Left lobe of liver (tissue), 2 donors: Measurements from ENCODE around the gene SOX6. TPM values are rescaled to one million over a fixed set of nuclear protein-coding genes. Genes with fewer than 3 reads are reported as not detected.
A peak's percentile ranks its signal among the peaks of the same experiment; 100 is the strongest.

Source experiments
- ATAC-seq: fragments of 200-7000 bp; cut with Tn5 transposase; one replicate; pipeline ENCODE4 v1.9.1; 2020; ENCODE audit warnings: mild to moderate bottlenecking, moderate library complexity
- DNase-seq: peaks from one replicate; pipeline ENCODE4 v3.0.0-alpha.2; 2020; ENCODE audit warnings: low spot score
- total RNA-seq: library from RNA; stranded (reverse); gene quantifications from one replicate; pipeline ENCODE4 v1.2.1, GENCODE V29; 2021
- donor health status: DM: no; HTN: no; CAD: no; lungs with moderate emphysema.
- donor health status: DM: no; HTN: yes; CAD: no.

Gene SOX6
- total RNA-seq, 1 donor from 2014 or later = 14.1 TPM

DNA sequence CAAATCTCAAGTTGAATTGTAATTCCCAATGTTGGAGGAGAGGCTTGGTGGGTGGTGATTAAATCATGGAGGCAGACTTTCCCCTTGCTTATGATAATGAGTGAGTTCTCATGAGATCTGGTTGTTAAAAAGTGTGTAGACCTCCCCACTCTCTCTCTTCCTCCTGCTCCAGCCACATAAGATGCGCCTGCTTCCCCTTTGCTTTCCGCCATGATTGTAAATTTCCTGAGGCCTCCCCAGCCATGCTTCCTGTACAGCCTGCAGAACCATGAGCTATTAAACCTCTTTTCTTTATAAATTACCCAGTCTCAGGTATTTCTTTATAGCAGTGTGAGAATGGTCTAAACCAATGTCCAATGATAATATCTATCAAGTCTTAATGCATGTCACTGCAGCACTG, 34.2 kb downstream of the SOX6 start:
- no peak for DNase-seq
- no peak for ATAC-seq

DNA sequence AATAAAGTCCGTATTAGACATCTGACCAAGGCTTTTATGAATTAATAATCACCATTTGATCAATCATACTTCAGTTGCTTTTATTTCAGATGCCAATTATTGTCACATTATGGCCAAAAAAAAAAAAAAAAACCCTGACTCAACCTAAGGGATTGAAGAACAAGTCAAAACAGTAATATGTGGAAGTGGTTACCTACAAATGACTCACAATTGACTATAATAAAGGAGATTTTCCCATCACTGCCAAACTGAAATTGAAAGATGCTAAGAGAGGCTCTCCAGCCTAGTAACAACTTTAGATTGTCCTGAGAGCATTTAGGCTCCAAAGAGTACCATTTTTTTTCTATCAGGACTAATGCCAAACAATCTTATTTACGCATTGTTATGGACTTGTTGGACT, 35.2 kb downstream of the SOX6 start:
- ATAC-seq (no peak), DNase-seq (no peak)

DNA sequence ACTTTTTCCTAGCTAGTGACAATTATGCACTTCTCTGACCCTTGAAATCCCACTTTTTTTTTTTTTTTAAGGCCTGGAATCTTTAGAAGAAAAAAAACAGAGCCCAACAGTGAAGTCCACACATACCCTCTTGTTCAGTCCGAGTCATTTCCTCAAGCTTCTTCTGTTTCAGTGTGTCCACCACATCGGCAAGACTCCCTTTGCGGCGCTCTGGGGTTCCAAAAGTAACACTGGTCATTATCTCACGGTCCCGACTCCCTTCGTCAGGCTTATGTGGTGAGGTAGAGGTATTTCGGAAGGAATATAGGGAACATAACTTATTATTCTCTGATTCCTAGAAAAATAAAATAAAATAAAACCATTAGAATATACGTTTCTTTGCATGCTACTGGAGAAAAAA, 38.0 kb downstream of the SOX6 start:
- no peak for DNase-seq
- no peak for ATAC-seq

DNA sequence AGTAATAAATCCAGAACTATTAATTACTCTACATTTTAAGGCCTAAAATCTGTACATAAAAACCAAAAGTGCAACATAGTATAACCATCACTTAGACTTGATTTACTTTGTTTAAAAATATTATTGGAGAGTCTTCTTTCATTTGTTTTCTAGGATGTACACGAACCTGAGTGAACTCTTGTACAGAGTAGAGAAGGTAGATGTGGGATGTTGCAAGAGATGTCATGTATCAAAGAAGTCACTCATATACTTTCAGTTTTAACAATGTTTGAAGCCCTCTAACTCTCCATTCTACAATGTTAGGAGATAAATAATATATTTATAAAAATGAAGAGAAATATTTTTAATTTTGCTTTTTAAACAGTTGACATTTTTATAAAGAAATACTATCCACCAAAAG, 38.6 kb downstream of the SOX6 start:
- ATAC-seq = peak; percentile 57
- DNase-seq = no peak

DNA sequence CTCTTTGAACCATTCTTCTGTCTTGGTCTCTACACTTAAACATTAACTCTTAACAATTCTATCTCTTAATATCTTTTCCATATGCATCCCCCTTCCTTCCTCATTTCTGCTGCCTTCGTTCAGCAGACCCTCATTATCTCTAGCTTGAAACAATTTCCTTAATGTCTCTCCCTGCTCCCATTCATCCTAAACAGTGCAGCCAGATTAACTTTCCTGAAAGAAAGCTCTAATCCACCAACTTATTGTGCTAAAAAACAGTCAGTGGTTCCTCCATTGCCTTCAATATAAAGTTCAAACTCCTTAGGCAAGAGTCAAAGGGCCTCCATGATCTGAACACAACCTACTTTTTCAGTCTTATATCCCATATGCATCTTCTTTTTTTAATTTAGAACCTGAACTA, 42.5 kb downstream of the SOX6 start:
- ATAC-seq (no peak), DNase-seq (no peak)

DNA sequence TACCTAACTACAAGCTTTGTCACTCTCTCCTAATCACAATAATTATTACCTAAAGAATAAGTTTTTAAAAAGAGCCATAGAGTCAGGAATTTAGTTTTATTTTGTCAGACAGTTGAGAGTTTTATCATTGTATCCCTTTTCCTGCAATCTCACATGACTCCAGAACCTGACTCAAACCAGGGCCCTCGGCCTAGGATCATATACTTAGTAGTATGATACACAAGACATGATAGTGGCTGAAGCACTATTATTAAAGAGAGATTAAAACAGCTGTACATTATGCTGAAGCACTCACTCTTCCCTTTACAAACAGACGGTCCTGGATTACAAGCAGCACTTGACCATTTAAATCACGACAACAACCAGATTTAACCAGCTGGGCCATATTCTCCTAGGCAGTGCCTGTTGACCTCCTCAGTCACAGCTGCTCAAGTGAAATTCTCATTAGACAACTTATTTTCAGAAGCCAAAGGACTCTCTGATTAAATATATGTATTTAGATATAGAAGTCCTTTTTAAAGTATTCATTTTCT, 44.0 kb downstream of the SOX6 start:
- DNase-seq (no peak), ATAC-seq (no peak)

DNA sequence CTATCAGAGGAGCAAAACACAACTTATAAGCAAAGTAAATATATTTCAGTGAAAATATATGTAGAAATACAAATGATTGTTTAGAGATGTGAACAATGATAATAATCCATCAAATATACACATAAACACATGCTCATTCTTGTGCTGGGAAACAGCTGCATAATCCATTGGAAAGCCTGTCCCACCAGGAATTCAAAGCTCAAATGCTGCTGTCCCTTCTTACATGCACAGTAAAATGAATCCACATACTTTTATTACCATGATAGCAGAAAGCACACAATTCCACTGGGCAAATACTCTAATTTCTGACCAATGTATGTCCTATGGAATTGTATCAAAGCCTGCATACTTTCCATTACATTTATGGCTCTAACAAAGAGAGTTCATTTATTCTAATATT, 44.5 kb downstream of the SOX6 start:
- no peak for ATAC-seq
- DNase-seq = no peak

DNA sequence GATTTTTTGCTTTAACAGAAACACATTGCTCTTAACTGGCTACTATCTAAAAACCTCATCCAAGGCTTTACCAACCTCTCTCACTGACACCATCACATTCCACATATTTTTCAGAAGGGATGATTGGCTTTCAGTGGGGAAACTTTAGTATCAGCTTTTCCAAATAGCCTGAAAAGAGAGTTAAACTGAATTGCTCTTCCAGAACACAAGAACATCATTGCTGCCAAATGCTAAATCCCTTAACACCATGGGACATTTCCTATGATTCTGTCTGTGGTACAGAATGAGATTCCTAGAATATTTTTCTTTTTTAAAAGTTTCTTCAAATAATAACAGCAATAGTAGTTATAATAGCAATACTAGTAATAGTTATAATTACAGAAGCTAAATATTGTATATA, 45.4 kb downstream of the SOX6 start:
- no peak for ATAC-seq
- DNase-seq = no peak

DNA sequence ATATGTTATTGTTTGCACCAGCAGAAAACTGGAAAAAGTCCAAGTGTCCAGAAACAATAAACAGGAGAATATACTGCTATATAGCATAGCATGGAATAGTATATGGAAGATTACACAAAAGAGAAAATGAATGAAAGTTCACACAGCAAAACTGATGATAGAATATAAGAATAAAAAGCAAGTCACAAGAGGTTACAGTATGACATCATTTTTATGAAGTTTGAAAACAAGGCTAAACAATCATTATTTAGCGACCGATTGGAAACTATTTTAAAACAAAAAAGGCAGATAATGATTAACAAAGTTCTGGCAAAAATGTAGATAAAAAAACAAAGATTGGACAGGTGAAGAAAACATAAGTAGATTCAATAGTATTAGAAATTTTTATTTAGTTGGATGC, 47.1 kb downstream of the SOX6 start:
- ATAC-seq (no peak), DNase-seq (no peak)

DNA sequence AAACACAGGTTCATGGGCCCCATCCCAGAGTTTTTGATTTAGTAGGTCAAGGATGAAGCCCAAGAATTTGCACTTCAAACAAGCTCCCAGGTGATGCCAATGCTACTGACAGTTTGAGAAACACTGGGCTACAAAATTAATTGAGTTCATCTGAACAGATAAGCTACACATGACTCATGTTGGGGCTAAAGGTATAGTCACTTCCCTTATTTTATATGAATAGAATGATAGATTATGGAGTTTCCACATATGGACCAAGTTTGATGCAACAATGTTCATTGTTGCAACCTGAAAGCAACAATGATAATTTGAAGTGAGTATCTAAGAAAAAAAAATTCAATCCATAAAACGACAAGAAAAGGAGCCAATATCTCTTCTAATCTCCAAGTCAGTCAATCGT, 54.9 kb downstream of the SOX6 start:
- ATAC-seq (no peak), DNase-seq (no peak)

DNA sequence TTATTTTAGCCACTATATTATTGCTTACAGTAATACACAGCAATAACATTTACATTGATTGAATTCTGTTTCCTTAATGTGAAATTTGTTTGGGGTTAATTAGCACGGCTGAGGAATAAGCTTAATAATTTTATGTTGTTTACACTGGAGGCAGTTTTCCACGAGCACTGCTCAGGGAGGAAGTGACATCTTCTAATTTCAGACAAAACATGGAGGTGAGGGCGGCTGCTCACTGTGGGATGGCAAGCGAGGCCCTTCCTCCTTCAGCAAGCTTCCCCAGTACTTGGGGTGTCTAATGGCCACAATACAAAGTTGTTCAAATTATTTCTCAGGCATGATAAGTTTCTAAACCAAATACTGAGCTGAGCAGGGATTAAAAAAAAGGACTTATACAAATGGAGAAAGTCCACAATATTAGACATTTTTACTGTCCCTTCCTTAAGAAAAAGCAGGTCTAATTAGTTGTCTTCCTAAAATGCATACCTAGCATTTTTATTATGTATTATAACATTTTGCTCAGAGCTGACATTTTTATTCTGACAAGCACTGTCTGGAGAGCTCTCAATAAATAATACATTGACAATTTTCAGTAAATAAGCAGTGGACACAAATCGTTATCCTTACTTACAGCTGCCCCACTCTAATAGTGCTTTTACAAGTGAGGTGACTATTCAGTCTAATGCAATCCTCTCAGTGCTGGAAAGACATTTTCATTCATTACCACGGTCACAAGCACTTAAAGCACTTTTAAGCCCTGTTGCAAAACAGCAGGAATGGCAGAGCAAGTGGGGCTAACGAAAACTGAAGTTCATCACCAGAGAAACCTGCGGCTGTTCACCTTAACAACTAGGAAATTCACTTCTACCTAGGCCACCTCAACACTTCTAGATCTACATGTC, 56.2 kb downstream of the SOX6 start:
- no peak for ATAC-seq
- DNase-seq = no peak

DNA sequence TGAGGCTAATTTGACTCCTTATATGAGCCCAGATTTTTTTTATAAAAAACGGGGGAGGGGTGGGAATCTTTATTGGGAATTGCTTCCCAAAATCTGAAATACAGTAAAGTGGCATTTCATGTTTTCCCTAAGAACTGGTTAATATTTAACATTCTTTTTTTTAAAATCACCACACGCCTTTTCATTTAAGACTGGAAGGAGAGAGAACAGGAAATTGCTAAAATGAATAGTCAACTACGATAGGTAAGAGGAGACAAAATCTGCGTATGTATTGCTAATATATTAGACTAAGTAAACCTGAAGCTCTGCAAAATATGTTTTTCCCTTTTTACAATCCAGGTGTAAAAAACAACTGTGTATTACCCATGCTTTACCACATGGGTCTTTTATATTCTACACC, 57.0 kb downstream of the SOX6 start:
- no peak for DNase-seq
- ATAC-seq = no peak

DNA sequence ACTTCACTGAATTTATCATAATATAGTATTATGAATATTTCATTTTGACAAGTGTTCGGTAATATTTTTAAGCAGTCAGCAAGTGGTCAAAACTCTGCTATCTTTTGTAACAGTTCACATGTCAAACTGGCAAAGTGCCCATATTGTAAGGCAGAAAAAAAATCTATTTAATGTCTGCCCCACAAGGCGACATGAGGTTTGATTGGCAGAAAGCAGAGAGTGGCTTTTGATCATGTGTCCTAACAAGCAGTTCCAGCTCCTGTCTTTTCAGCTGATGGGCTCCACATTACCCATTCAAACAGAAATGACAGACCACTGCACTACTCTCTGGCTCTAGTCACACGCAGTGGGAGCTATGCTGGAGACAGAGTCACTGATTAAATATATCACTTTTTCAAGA, 59.0 kb downstream of the SOX6 start:
- DNase-seq (no peak), ATAC-seq (peak; percentile 26)

DNA sequence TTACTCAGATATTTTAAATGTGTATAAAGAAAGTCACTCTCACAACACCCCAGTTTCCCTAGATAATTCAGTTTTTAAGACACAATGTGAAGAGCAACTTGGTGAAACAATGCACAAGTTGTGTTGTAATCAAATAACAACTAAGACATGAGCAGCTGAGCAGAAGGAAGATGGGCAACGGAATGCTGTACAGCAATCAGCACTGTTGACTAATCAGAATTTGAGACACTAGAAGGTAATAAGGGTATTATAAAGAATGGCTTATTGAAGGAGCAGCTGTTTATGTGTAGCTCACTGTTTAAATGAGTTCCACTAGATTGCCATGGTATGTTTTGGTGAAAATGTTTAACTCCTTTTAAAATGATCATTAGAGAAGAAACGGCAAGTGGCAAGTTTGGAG, 60.1 kb downstream of the SOX6 start:
- no peak for ATAC-seq
- no peak for DNase-seq

DNA sequence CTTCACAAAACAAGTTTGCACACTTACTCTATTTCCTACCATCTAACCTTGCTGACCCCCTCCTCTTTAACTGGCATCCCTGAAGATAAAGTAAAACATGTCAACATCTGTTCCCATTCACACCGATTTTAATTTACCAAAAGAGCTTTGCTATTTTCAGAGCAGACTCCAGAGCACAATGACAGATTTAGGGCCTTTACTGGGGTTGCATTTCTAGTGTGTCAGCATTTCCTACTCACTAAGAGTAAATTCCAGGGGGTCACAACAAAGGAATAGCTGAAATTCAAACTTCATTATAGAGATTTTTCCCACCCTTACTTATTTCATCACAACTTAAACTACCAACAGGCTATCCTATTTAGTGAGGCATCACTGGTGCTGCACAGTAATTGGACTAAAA, 60.8 kb downstream of the SOX6 start:
- ATAC-seq (no peak), DNase-seq (no peak)

DNA sequence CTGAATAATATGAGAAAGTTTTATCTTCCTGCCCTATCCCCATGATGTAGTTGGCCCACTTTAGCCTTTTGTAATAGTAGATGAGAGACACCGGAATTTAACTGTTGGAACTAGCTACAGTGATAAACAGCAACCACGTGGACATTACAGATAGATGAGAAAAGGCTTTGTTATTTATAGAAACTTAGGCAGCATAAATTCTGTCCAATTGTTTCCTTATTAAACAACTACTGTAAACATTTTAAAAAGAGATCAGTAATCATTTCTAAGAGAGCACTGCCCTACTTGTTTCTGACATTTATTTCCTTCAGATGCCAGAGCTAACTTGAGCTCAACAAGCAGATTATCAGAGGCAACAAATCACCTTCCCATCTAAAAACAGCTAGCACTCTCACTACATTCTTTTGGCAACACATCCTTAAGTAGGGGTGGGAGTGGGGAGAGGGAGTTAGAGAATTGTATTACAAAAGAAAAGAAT, 63.1 kb downstream of the SOX6 start:
- DNase-seq (no peak), ATAC-seq (no peak)

DNA sequence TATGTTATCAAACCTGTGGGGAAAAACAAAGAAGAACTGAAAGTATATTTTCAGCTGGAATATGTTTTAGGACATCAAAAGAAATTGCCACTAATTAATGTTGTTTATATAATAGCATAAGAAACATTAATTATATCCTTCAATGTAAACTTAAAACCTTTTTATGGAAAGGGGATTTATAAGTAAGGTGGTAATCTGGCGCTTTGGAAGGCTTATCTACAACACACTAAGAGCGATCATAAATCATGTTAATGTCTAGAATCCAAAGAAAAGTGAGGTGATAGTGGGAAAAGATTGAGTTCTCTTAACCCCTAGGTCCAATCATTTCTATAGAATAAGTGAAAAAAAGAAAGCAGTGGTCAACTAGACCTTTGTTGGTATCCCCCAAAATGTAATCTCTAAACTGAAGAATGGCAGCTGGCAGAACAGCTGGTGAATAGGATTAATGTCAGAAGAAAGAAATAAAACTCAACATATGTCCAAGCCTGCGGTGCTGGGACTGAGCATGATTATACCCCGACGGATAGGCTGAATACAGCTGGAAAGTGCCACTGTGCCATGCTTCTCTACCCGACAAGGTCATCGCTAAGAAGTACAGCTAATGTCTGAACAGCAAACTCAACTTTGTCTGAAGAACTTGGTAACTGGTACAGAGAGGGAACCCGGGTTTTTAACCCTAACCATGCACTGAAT, 64.0 kb downstream of the SOX6 start:
- no peak for DNase-seq
- no peak for ATAC-seq

DNA sequence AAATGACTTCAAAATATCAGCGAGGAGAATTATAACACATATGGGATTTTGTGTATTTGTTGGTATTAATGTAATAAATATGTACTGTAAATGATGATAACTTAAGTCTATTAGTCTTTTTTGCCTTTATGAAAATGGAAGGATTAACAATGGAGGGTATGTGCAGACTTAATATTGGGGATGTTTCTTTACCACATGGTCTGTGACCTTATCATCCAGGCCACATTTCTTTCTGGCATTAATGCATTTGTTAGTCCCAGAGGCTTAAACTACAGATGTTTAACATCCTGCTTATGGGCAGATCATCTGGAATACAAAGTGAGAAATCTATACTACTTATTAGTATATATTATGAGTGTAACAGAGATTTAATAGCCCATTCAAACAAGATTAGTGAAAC, 64.6 kb downstream of the SOX6 start:
- no peak for ATAC-seq

DNA sequence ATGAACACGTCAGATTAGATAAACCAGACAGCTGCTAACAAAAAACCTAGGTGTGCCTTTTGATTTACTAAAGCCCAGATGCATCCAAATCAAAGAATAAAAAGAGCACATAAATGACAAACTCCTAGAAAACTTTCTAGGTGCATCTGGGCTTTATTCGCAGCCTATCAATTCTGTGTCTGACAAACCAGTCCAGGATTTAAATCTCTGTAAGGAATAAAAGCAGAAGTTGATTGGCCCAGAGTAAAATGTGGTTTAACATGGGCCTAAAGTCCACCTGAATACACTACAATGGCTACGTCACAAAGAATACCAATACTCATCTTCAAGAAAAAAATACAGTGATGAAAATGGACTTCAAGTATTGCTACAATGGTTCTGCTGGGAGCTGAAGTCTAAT, 66.8 kb downstream of the SOX6 start:
- ATAC-seq (no peak), DNase-seq (no peak)

More for the DNA sequence above, 64.6 kb downstream of the SOX6 start:
- no peak for DNase-seq

DNA sequence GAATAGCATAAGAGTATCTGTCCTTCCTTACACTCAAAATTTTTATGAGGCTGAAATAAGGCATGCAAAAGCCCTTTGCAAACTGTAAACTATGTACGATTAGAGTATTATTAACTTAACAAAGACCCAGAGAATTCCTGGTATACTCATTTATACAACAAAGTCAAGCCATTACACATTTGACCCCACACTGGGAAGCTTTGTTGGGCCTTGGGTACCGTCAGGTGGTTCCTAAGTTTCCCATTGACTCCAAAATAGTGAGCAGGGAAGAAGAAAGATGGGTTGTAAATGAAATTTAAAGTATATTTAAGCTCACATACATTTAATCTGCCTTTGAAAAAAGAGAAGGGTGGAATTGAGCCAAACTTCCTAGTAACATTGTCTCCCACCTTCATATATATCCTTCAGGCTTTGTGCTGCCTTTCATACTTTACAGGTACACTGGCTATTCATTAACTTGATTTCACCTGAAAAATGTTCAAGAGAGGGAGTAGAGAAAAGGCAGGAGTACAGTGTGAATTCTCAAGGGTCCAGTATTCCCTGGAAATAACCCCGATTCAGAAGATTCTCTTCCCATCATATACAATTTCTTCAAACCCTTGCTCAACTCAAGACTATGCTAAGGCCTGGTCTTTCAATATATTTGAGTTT, 68.6 kb downstream of the SOX6 start:
- DNase-seq (no peak), ATAC-seq (no peak)

DNA sequence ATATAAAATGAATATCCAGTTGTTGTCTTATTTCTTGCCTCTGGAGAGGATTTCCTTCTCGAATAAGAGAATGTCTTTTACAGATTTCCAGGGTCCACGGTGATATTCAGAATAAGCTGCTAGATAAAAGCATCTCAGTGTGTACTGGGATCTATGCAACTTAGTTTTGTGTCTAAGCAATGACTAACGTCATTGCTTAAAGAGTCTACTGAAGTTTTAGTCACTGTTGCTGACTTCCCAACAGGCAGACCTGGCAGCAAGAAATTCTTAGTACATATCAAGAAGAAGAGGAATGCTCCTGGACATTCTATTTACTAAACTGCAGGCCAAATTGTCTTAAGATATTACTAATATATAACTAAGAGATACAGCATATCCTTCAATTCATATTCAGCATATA, 70.3 kb downstream of the SOX6 start:
- ATAC-seq = no peak

DNA sequence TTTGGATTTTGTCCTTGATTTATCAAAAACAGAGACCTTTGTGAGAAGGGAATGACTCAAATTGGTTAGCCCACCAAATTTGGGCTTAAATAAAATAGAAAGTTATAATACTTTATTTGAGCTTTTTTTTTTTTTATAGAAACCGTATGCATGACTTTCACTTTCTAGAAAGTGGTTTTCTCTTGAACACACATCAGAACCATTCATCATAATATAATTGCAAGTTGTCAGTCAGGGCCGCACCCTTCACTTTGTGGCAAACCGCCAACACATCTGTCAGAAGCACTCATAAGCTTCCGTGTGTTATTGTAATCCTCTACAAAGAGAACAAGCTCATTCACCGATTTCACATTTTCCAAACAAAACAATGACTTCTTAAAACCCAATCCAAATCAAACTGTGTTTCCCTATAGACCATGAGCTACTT, 76.1 kb downstream of the SOX6 start:
- DNase-seq (no peak), ATAC-seq (no peak)

More for the DNA sequence above, 70.3 kb downstream of the SOX6 start:
- DNase-seq = no peak
